ENCODE data around the gene PRC1. TPM values are rescaled to one million over a fixed set of nuclear protein-coding genes. Genes with fewer than 3 reads are reported as not detected.
"Not testable (repeated sequence)": the region's sequence is repeated elsewhere in the genome, so short reads cannot be mapped to it uniquely, and the experiment has no call there.

Gene PRC1
- total and polyA plus RNA-seq, 2 experiments from 2014 or later, result 64.1 to 74.5 TPM

- Histone ChIP-seq H4K20me1 (ENCODE audit: insufficient read depth) (no peaks in the 10 kb centered on the region), H3K27me3 (replicated peaks; ENCODE audit: insufficient read depth) (no peaks in the 10 kb centered on the region), H3K9ac (no peak overlapping the region), H2AFZ (no peak overlapping the region), H3K36me3 (ENCODE audit: low read depth) (no peaks in the 10 kb centered on the region), H3K4me1 (ENCODE audit: insufficient read depth) (peaks cover 10% of the 10 kb centered on the region), H3F3A (ENCODE audit: insufficient read depth) (peaks cover 4% of the 10 kb centered on the region; the same call in 1 of the 2 replicates), H3K27ac (no peak overlapping the region), H3K4me2 (ENCODE audit: unreplicated experiment) (no peak overlapping the region), H3K9me2 (ENCODE audit: insufficient read depth) (no peaks in the 10 kb centered on the region), H3K4me3 (no peak overlapping the region), H3K79me2 (ENCODE audit: insufficient read depth) (peaks cover 56% of the 10 kb centered on the region), H3K9me3 (ENCODE audit: low read depth) (no peaks in the 10 kb centered on the region)
- no peak for TF ChIP-seq EZH2 (IDR thresholded peaks at IDR 0.05; ENCODE audit: insufficient read depth, poor library complexity, severe bottlenecking)
- 56 to 66% methylated on average over 3 of the region's 3 CpGs for WGBS, 2 experiments (ENCODE audit: low coverage in 1 of 2, low lambda C conversion rate in 2 of 2, missing lambda C conversion rate in 2 of 2)
- in situ Hi-C loops (cut with MboI), result no loop called here
- no peak for DNase-seq
These were observed 23.8 kb upstream of the PRC1 start for GRCh38 chr15:91018158-91018557.

- Histone ChIP-seq H3K4me1 (ENCODE audit: insufficient read depth) (peaks cover 10% of the 10 kb centered on the region), H3K4me3 (no peak overlapping the region), H3K4me2 (ENCODE audit: unreplicated experiment) (no peak overlapping the region), H3K27ac (no peak overlapping the region), H3K9ac (no peak overlapping the region), H3K9me3 (ENCODE audit: low read depth) (no peaks in the 10 kb centered on the region), H3K79me2 (ENCODE audit: insufficient read depth) (peaks cover 56% of the 10 kb centered on the region), H3K9me2 (ENCODE audit: insufficient read depth) (no peaks in the 10 kb centered on the region), H3K27me3 (replicated peaks; ENCODE audit: insufficient read depth) (no peaks in the 10 kb centered on the region), H3K36me3 (ENCODE audit: low read depth) (no peaks in the 10 kb centered on the region), H3F3A (ENCODE audit: insufficient read depth) (peaks cover 4% of the 10 kb centered on the region; the same call in 1 of the 2 replicates), H4K20me1 (ENCODE audit: insufficient read depth) (no peaks in the 10 kb centered on the region), H2AFZ (no peak overlapping the region)
- no peak for DNase-seq
- 63 to 65% methylated on average over 5 of the region's 5 CpGs for WGBS, 2 experiments (ENCODE audit: low coverage in 1 of 2, low lambda C conversion rate in 2 of 2, missing lambda C conversion rate in 2 of 2)
- TF ChIP-seq EZH2phosphoT487 (IDR thresholded peaks at IDR 0.05; ENCODE audit: insufficient read depth, low read depth), result no peak
- no peak for TF ChIP-seq EZH2 (IDR thresholded peaks at IDR 0.05; ENCODE audit: insufficient read depth, poor library complexity, severe bottlenecking)
- in situ Hi-C loops (cut with MboI), result no loop called here
These were observed 23.4 kb upstream of the PRC1 start for GRCh38 chr15:91017716-91018115.

DNA sequence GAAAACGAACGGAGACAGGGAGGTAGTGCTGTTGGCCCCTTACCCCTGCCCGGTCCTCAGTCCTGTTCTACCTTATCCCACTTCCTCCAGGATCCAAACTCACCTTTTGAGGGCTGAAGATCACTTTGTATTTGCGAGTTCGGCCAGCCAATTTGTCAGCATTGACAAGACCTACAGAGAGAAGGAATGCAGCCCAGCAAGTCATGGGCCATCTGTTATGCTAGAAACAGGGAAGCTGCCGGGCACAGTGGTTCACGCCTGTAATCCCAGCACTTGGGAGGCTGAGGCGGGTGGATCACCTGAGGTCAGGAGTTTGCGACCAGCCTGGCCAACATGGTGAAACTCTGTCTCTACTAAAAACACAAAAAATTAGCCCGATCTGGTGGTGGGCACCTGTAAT is 19.4 kb upstream of the PRC1 start:
- in situ Hi-C loops (cut with MboI); H4K20me1 ChIP-seq (ENCODE audit: insufficient read depth); H3K4me2 ChIP-seq (ENCODE audit: unreplicated experiment); H3K36me3 ChIP-seq (ENCODE audit: low read depth); H3K27me3 ChIP-seq (replicated peaks; ENCODE audit: insufficient read depth); H3K27ac ChIP-seq; H3F3A ChIP-seq (ENCODE audit: insufficient read depth); H3K9ac ChIP-seq; H3K4me1 ChIP-seq (ENCODE audit: insufficient read depth); H3K9me3 ChIP-seq (ENCODE audit: low read depth); DNase-seq; H3K9me2 ChIP-seq (ENCODE audit: insufficient read depth); H2AFZ ChIP-seq; H3K4me3 ChIP-seq: not testable (repeated sequence)
- H3K79me2 ChIP-seq (ENCODE audit: insufficient read depth), result peaks cover 20% of the 10 kb centered on the region
- 91 to 94% methylated on average over 10 of the region's 10 CpGs for WGBS, 2 experiments (ENCODE audit: low coverage in 1 of 2, low lambda C conversion rate in 2 of 2, missing lambda C conversion rate in 2 of 2)

- in situ Hi-C loops (cut with MboI), result no loop called here
- no peak for DNase-seq
- TF ChIP-seq EZH2phosphoT487 (IDR thresholded peaks at IDR 0.05; ENCODE audit: insufficient read depth, low read depth) (no peak), EZH2 (IDR thresholded peaks at IDR 0.05; ENCODE audit: insufficient read depth, poor library complexity, severe bottlenecking) (no peak)
These were observed 12.9 kb upstream of the PRC1 start for GRCh38 chr15:91007266-91007665.

DNA sequence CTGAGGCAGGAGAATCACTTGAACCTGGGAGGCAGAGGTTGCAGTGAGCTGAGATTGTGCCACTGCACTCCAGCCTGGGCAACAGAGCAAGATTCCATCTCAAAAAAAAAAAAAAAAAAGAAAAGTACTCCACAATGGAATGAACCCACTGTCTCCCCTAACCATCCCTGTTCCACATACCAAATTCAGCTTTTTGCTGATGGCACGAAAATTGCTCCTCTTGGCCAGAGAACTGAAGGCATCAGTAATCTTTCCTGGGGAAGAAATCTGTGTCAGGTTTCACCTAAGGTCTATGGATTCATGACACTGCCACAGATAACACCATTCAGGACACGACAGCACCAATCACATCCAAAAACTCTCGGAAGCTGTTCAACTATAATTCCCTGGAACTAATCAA is 6.9 kb upstream of the PRC1 start:
- DNase-seq, result no peak
- 67 to 74% methylated on average over 3 of the region's 3 CpGs for WGBS, 2 experiments (ENCODE audit: low coverage in 1 of 2, low lambda C conversion rate in 2 of 2, missing lambda C conversion rate in 2 of 2)
- peaks cover 7% of the 10 kb centered on the region; the same call in 1 of the 2 replicates for H3K36me3 ChIP-seq (ENCODE audit: low read depth)
- no peaks in the 10 kb centered on the region for H3K27me3 ChIP-seq (replicated peaks; ENCODE audit: insufficient read depth)
- no peaks in the 10 kb centered on the region for H3K4me1 ChIP-seq (ENCODE audit: insufficient read depth)
- no peaks in the 10 kb centered on the region for H3F3A ChIP-seq (ENCODE audit: insufficient read depth)
- in situ Hi-C loops (cut with MboI), result no loop called here
- no peak overlapping the region for H2AFZ ChIP-seq
- H4K20me1 ChIP-seq (ENCODE audit: insufficient read depth), result no peaks in the 10 kb centered on the region
- H3K4me3 ChIP-seq, result no peak overlapping the region
- H3K9me3 ChIP-seq (ENCODE audit: low read depth), result no peaks in the 10 kb centered on the region
- TF ChIP-seq EZH2 (IDR thresholded peaks at IDR 0.05; ENCODE audit: insufficient read depth, poor library complexity, severe bottlenecking), result no peak
- no peak for TF ChIP-seq EZH2phosphoT487 (IDR thresholded peaks at IDR 0.05; ENCODE audit: insufficient read depth, low read depth)
- no peak overlapping the region for H3K27ac ChIP-seq
- H3K9me2 ChIP-seq (ENCODE audit: insufficient read depth), result no peaks in the 10 kb centered on the region
- H3K4me2 ChIP-seq (ENCODE audit: unreplicated experiment), result no peak overlapping the region
- no peaks in the 10 kb centered on the region for H3K79me2 ChIP-seq (ENCODE audit: insufficient read depth)
- H3K9ac ChIP-seq, result no peak overlapping the region

More at GRCh38 chr15:91007266-91007665, 12.9 kb upstream of the PRC1 start:
- Histone ChIP-seq H3K9me2 (ENCODE audit: insufficient read depth) (no peaks in the 10 kb centered on the region), H2AFZ (no peak overlapping the region), H3K79me2 (ENCODE audit: insufficient read depth) (no peaks in the 10 kb centered on the region), H3K27ac (no peak overlapping the region), H3K4me3 (no peak overlapping the region), H3K36me3 (ENCODE audit: low read depth) (peaks cover 5% of the 10 kb centered on the region), H3K4me2 (ENCODE audit: unreplicated experiment) (no peak overlapping the region), H3F3A (ENCODE audit: insufficient read depth) (no peaks in the 10 kb centered on the region), H3K27me3 (replicated peaks; ENCODE audit: insufficient read depth) (no peaks in the 10 kb centered on the region), H4K20me1 (ENCODE audit: insufficient read depth) (no peaks in the 10 kb centered on the region), H3K9ac (no peak overlapping the region), H3K9me3 (ENCODE audit: low read depth) (no peaks in the 10 kb centered on the region), H3K4me1 (ENCODE audit: insufficient read depth) (no peaks in the 10 kb centered on the region)
- WGBS, 2 experiments (ENCODE audit: low coverage in 1 of 2, low lambda C conversion rate in 2 of 2, missing lambda C conversion rate in 2 of 2), result 72 to 75% methylated on average over 3 of the region's 3 CpGs
